GM23248 (cell line): ENCODE results near the gene SLC25A45. TPM values are rescaled to one million over a fixed set of nuclear protein-coding genes. Genes with fewer than 3 reads are reported as not detected.

Experiments used
- DNase-seq: peaks from one replicate; pipeline ENCODE4 v3.0.0-alpha.2; 2015
- H2AFZ ChIP-seq: fragments of 200-600 bp; sonication (generic); 2 replicates; pipeline ENCODE4 v1.6.1; 2016; ENCODE audit warnings: antibody characterized with exemption
- H3F3A ChIP-seq: fragments of 200-600 bp; sonication (generic); 2 replicates; pipeline ENCODE4 v1.6.1; 2016; ENCODE audit warnings: mild to moderate bottlenecking, antibody characterized with exemption, mixed run types; ENCODE audit not compliant: insufficient read depth
- H3K27ac ChIP-seq: fragments of 200-600 bp; sonication (generic); 2 replicates; pipeline ENCODE4 v1.5.1; 2016; ENCODE audit warnings: mild to moderate bottlenecking
- H3K27me3 ChIP-seq: fragments of 200-600 bp; sonication (generic); replicated peaks from 2 replicates; pipeline ENCODE4 v1.6.1; 2016; ENCODE audit warnings: mild to moderate bottlenecking; ENCODE audit not compliant: insufficient read depth
- H3K36me3 ChIP-seq: fragments of 200-600 bp; sonication (generic); 2 replicates; pipeline ENCODE4 v1.6.1; 2016; ENCODE audit warnings: low read depth, mild to moderate bottlenecking
- H3K4me1 ChIP-seq: fragments of 200-600 bp; sonication (generic); 2 replicates; pipeline ENCODE4 v1.6.1; 2016; ENCODE audit warnings: mild to moderate bottlenecking; ENCODE audit not compliant: insufficient read depth
- H3K4me2 ChIP-seq: fragments of 200-600 bp; sonication (generic); one replicate; pipeline ENCODE4 v1.6.1; 2016; ENCODE audit warnings: mild to moderate bottlenecking; ENCODE audit not compliant: unreplicated experiment
- H3K4me3 ChIP-seq: fragments of 200-600 bp; sonication (generic); 2 replicates; pipeline ENCODE4 v1.5.1; 2016; ENCODE audit warnings: mild to moderate bottlenecking
- H3K79me2 ChIP-seq: fragments of 200-600 bp; sonication (generic); 2 replicates; pipeline ENCODE4 v1.6.1; 2016; ENCODE audit warnings: mild to moderate bottlenecking; ENCODE audit not compliant: insufficient read depth
- H3K9ac ChIP-seq: fragments of 200-600 bp; sonication (generic); 2 replicates; pipeline ENCODE4 v1.6.1; 2016; ENCODE audit warnings: mild to moderate bottlenecking
- H3K9me2 ChIP-seq: fragments of 200-600 bp; sonication (generic); 2 replicates; pipeline ENCODE4 v1.6.1; 2016; ENCODE audit warnings: mixed run types, mild to moderate bottlenecking, moderate library complexity; ENCODE audit not compliant: insufficient read depth
- H3K9me3 ChIP-seq: fragments of 200-600 bp; sonication (generic); one replicate; pipeline ENCODE4 v1.6.1; 2017; ENCODE audit warnings: low read depth
- H4K20me1 ChIP-seq: fragments of 200-600 bp; sonication (generic); 2 replicates; pipeline ENCODE4 v1.6.0; 2016; ENCODE audit not compliant: insufficient read depth
- EZH2 ChIP-seq: fragments of 200-600 bp; sonication (generic); IDR thresholded peaks from 2 replicates; pipeline ENCODE4 v1.6.1; 2018; ENCODE audit warnings: antibody characterized with exemption, mild to moderate bottlenecking; ENCODE audit not compliant: insufficient read depth, poor library complexity, severe bottlenecking
- EZH2phosphoT487 ChIP-seq: fragments of 200-600 bp; sonication (generic); IDR thresholded peaks from 2 replicates; pipeline ENCODE4 v1.6.1; 2018; ENCODE audit warnings: antibody characterized with exemption, moderate library complexity, mild to moderate bottlenecking, low read depth; ENCODE audit not compliant: insufficient read depth
- WGBS, 2 experiments: methylation state at CpG; one replicate each; pipeline ENCODE4 v1.1.6; 2015 to 2017; ENCODE audit warnings: low lambda C conversion rate in 2 of 2, low coverage in 1 of 2; ENCODE audit errors: missing lambda C conversion rate in 2 of 2; 5-methylcytosine and 5-hydroxymethylcytosine counted together
- in situ Hi-C: fragments of 300-500 bp; cut with MboI; formaldehyde crosslinking; loops from 2 replicates; pipeline ENCODE4 v1.15.0; 2020
- polyA plus RNA-seq: library from polyadenylated mRNA; unstranded; fragments of >200 nt; fragmentation: Nextera tagmentation; extraction: Ambion mirVana; gene quantifications from 2 replicates; pipeline ENCODE4 v1.2.1, GENCODE V29; 2016
- total RNA-seq: library from RNA; depleted of rRNA; stranded (reverse); fragments of >200 nt; shearing (Covaris generic); gene quantifications from 2 replicates; pipeline ENCODE4 v1.2.3, GENCODE V29; 2014

The SLC25A45 gene
- total and polyA plus RNA-seq, 2 experiments from 2014 or later: 3.6 to 3.9 TPM

- 83 to 86% methylated on average over 16 of the region's 16 CpGs for WGBS, 2 experiments
- H3K27me3 ChIP-seq: no peaks in the 10 kb centered on the region
- no peak overlapping the region for H2AFZ ChIP-seq
- peaks cover 67% of the 10 kb centered on the region for H3K79me2 ChIP-seq
- in situ Hi-C loops: no loop called here
- H3K4me3 ChIP-seq: no peak overlapping the region
- H3K9me2 ChIP-seq: no peaks in the 10 kb centered on the region
- no peaks in the 10 kb centered on the region for H4K20me1 ChIP-seq
- peaks cover 15% of the 10 kb centered on the region; the same call in 1 of the 2 replicates for H3K36me3 ChIP-seq
- peaks cover 9% of the 10 kb centered on the region; the same call in 1 of the 2 replicates for H3F3A ChIP-seq
- H3K4me1 ChIP-seq: no peaks in the 10 kb centered on the region
- H3K27ac ChIP-seq: no peak overlapping the region
- no peak overlapping the region for H3K4me2 ChIP-seq
- TF ChIP-seq EZH2: no peak
- TF ChIP-seq EZH2phosphoT487: no peak
- no peak overlapping the region for H3K9ac ChIP-seq
- DNase-seq: no peak
- H3K9me3 ChIP-seq: no peaks in the 10 kb centered on the region
Observed at GRCh38 chr11:65398362-65398910, 16.0 kb upstream of the SLC25A45 start.

- Histone ChIP-seq H3K9ac (no peak overlapping the region), H3K36me3 (peaks cover 13% of the 10 kb centered on the region; the same call in 1 of the 2 replicates), H3K9me2 (no peaks in the 10 kb centered on the region), H3K9me3 (no peaks in the 10 kb centered on the region), H3K79me2 (peaks cover 72% of the 10 kb centered on the region), H4K20me1 (no peaks in the 10 kb centered on the region), H3K27ac (no peak overlapping the region), H3F3A (peaks cover 3% of the 10 kb centered on the region; the same call in 1 of the 2 replicates), H3K4me1 (no peaks in the 10 kb centered on the region), H3K27me3 (no peaks in the 10 kb centered on the region), H3K4me3 (no peak overlapping the region), H2AFZ (no peak overlapping the region), H3K4me2 (no peak overlapping the region)
- no peak for TF ChIP-seq EZH2
- no peak for TF ChIP-seq EZH2phosphoT487
- WGBS, 2 experiments: 92 to 94% methylated on average over 32 to 38 of the region's 38 CpGs
- no peak for DNase-seq
- in situ Hi-C loops: no loop called here
Observed at GRCh38 chr11:65396769-65397745, 14.6 kb upstream of the SLC25A45 start.

- Histone ChIP-seq H3K79me2 (peaks cover 75% of the 10 kb centered on the region), H3F3A (no peaks in the 10 kb centered on the region; the same call in 1 of the 2 replicates), H3K9me3 (no peaks in the 10 kb centered on the region), H2AFZ (no peak overlapping the region), H3K4me1 (peaks cover 9% of the 10 kb centered on the region), H3K4me2 (no peak overlapping the region), H3K9ac (no peak overlapping the region), H3K27me3 (no peaks in the 10 kb centered on the region), H3K27ac (no peak overlapping the region), H3K36me3 (peaks cover 9% of the 10 kb centered on the region; the same call in 1 of the 2 replicates), H4K20me1 (no peaks in the 10 kb centered on the region), H3K9me2 (no peaks in the 10 kb centered on the region), H3K4me3 (no peak overlapping the region)
- DNase-seq: no peak
- 93 to 95% methylated on average over 13 of the region's 15 CpGs for WGBS, 2 experiments
- in situ Hi-C loops: no loop called here
- TF ChIP-seq EZH2phosphoT487: no peak
- no peak for TF ChIP-seq EZH2
Observed at GRCh38 chr11:65395961-65396530, 13.6 kb upstream of the SLC25A45 start.

- H3K36me3 ChIP-seq: peaks cover 9% of the 10 kb centered on the region; the same call in 1 of the 2 replicates
- TF ChIP-seq EZH2 (no peak), EZH2phosphoT487 (no peak)
- no peak overlapping the region for H3K27ac ChIP-seq
- H4K20me1 ChIP-seq: no peaks in the 10 kb centered on the region
- H3F3A ChIP-seq: no peaks in the 10 kb centered on the region; the same call in 1 of the 2 replicates
- H3K27me3 ChIP-seq: no peaks in the 10 kb centered on the region
- 96 to 98% methylated on average over 12 to 20 of the region's 20 CpGs for WGBS, 2 experiments
- no peaks in the 10 kb centered on the region for H3K9me3 ChIP-seq
- DNase-seq: no peak
- H3K4me2 ChIP-seq: no peak overlapping the region
- peaks cover 94% of the 10 kb centered on the region for H3K79me2 ChIP-seq
- no peak overlapping the region for H3K9ac ChIP-seq
- peaks cover 27% of the 10 kb centered on the region for H3K4me1 ChIP-seq
- H3K4me3 ChIP-seq: no peak overlapping the region
- in situ Hi-C loops: no loop called here
- no peaks in the 10 kb centered on the region for H3K9me2 ChIP-seq
- H2AFZ ChIP-seq: no peak overlapping the region
Observed at GRCh38 chr11:65394125-65394536, 11.7 kb upstream of the SLC25A45 start.
